ENCODE measurements around the gene ZNF526.

ZNF526 gene

GRCh38 chr19:42274065-42274682, 54.1 kb downstream of the ZNF526 start:
- H3K27ac ChIP-seq: no peak overlapping the region
- TF ChIP-seq, protein P1, sequence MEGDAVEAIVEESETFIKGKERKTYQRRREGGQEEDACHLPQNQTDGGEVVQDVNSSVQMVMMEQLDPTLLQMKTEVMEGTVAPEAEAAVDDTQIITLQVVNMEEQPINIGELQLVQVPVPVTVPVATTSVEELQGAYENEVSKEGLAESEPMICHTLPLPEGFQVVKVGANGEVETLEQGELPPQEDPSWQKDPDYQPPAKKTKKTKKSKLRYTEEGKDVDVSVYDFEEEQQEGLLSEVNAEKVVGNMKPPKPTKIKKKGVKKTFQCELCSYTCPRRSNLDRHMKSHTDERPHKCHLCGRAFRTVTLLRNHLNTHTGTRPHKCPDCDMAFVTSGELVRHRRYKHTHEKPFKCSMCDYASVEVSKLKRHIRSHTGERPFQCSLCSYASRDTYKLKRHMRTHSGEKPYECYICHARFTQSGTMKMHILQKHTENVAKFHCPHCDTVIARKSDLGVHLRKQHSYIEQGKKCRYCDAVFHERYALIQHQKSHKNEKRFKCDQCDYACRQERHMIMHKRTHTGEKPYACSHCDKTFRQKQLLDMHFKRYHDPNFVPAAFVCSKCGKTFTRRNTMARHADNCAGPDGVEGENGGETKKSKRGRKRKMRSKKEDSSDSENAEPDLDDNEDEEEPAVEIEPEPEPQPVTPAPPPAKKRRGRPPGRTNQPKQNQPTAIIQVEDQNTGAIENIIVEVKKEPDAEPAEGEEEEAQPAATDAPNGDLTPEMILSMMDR (IDR thresholded peaks at IDR 0.05): no peak
- peak; percentile 69 for DNase-seq (ENCODE audit: low spot score)
- H3K4me3 ChIP-seq: no peak overlapping the region

GRCh38 chr19:42275103-42275502, 55.0 kb downstream of the ZNF526 start:
- DNase-seq (ENCODE audit: low spot score): peak; percentile 63
- Histone ChIP-seq H3K27ac (peak overlapping the region in 1 of 2 donors; percentile 26), H3K4me3 (no peak overlapping the region)
- TF ChIP-seq, protein P1 (IDR thresholded peaks at IDR 0.05): no peak

DNA sequence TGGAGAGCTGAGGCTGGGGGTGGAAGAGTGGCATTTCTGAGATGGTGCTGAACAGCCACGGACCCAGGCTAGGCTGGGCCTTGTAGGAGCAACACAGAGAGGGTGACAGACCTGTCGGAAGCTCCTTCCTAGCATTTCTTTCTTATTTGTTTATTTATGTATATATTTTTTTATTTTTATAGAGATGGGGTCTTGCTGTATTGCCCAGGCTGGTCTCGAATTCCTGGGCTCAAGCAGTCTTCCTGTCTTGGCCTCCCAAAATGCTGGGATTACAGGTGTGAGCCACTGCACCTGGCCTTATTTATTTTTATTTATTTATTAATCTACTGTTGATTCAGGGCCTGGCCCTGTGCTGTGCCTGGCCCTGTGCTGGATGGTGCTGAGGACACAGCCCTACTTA, 55.4 kb downstream of the ZNF526 start:
- TF ChIP-seq, protein P1 (IDR thresholded peaks at IDR 0.05): no peak
- peak overlapping the region in 1 of 2 donors; percentile 26 for H3K27ac ChIP-seq
- no peak for DNase-seq (ENCODE audit: low spot score)
- no peak overlapping the region for H3K4me3 ChIP-seq

DNA sequence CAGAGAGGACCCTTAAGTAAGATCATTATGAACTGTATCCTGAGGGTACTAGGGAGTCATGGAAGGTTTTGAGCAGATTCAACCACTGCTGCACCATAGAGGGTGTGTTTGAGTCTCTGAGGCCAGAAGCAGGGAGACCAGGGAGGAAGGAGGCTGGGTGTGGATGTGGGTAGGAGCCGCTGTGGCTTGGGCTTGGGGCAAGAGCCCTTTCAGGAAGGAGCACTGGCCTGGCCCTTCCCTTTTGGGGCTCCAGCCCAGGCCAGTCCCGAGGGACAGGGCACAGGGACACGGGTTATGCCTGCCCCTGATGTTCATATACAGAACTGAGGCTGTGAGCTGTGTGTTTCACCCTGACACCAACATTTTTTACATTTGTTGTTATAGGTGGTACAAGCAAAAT, 56.2 kb downstream of the ZNF526 start:
- Histone ChIP-seq H3K4me3 (no peak overlapping the region), H3K27ac (peak overlapping the region; percentile 98 to 100)
- TF ChIP-seq, protein P1 (IDR thresholded peaks at IDR 0.05): no peak
- DNase-seq (ENCODE audit: low spot score): no peak

- TF ChIP-seq, protein P1 (IDR thresholded peaks at IDR 0.05): no peak
- no peak overlapping the region for H3K4me3 ChIP-seq
- H3K27ac ChIP-seq: peak overlapping the region; percentile 98 to 100
- DNase-seq (ENCODE audit: low spot score): no peak
These were observed 56.7 kb downstream of the ZNF526 start for GRCh38 chr19:42276821-42277220.
